CD4-positive, alpha-beta T cell treated with Interleukin-12 subunit alpha and Interleukin-12 subunit beta, for 1 hour (primary cell): ENCODE data around the gene RYR2.

Experiments used
- DNase-seq: peaks from one replicate; pipeline ENCODE4 v3.0.0-alpha.2; 2020

RYR2 gene

DNA sequence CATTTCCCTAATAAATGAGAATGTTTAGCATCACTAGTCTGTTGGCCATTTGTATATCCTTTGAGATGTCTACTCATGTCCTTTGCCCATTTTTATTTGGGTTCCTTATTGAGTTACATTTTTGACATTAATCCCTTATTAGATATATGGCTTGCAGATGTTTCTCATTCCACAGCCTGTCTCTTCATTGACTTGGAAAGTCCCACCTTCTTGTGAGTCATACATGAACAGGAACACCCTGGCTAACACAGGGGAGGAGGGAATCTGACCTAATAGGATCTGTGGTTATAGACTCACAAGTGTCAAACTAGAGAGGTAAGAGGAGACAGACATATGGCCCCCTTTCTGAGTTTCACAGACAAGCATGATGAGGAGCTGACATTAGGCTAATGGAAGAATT is 837.2 kb downstream of the RYR2 start:
- no peak for DNase-seq
